ENCODE results near the gene LEFTY1.

Gene LEFTY1

DNA sequence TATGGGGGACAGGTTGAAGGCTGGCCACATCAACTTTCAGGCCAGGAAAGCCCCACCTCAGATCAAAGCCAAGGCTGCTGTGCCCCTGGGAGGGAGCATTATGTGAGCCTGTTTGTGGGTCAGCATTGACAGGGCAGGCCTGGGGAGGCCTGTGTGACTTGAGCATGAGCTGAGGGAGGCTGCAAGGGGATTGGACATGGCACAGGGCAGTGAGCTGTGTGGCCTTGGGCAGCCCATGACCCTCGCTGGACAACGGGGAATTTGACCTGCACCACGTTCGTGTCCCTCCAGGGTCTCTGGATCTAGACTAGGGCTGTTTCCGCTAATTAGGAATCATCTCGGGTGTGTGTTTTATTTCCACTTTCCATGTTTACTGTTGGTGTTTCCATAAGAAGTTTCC is 17.5 kb upstream of the LEFTY1 start:
- DNase-seq (ENCODE audit: low read depth): no peak
- TF ChIP-seq, protein P1, sequence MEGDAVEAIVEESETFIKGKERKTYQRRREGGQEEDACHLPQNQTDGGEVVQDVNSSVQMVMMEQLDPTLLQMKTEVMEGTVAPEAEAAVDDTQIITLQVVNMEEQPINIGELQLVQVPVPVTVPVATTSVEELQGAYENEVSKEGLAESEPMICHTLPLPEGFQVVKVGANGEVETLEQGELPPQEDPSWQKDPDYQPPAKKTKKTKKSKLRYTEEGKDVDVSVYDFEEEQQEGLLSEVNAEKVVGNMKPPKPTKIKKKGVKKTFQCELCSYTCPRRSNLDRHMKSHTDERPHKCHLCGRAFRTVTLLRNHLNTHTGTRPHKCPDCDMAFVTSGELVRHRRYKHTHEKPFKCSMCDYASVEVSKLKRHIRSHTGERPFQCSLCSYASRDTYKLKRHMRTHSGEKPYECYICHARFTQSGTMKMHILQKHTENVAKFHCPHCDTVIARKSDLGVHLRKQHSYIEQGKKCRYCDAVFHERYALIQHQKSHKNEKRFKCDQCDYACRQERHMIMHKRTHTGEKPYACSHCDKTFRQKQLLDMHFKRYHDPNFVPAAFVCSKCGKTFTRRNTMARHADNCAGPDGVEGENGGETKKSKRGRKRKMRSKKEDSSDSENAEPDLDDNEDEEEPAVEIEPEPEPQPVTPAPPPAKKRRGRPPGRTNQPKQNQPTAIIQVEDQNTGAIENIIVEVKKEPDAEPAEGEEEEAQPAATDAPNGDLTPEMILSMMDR (conservative IDR thresholded peaks at IDR 0.05; ENCODE audit: low read length): no peak
- H3K4me3 ChIP-seq (ENCODE audit: low read length): no peak overlapping the region

DNA sequence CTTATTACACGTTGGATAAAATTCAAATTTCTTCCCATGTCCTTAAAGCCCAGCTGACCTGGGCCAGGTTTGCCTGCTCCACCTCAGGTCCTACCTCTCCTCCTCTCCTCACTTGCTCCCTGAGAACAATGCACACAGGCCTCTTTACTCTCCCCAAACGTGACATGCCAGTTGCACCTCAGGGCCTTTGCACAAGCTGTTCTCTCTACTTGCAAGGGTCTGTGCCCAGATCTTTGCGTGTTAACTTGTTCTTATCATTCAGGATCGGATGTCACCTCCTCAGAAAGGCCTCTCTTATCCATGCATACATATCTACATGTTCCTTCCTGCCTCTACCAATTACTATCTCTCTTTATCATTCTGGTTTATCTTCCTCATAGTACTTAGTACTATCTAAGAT is 14.7 kb upstream of the LEFTY1 start:
- TF ChIP-seq, protein P1 (conservative IDR thresholded peaks at IDR 0.05; ENCODE audit: low read length): no peak

DNA sequence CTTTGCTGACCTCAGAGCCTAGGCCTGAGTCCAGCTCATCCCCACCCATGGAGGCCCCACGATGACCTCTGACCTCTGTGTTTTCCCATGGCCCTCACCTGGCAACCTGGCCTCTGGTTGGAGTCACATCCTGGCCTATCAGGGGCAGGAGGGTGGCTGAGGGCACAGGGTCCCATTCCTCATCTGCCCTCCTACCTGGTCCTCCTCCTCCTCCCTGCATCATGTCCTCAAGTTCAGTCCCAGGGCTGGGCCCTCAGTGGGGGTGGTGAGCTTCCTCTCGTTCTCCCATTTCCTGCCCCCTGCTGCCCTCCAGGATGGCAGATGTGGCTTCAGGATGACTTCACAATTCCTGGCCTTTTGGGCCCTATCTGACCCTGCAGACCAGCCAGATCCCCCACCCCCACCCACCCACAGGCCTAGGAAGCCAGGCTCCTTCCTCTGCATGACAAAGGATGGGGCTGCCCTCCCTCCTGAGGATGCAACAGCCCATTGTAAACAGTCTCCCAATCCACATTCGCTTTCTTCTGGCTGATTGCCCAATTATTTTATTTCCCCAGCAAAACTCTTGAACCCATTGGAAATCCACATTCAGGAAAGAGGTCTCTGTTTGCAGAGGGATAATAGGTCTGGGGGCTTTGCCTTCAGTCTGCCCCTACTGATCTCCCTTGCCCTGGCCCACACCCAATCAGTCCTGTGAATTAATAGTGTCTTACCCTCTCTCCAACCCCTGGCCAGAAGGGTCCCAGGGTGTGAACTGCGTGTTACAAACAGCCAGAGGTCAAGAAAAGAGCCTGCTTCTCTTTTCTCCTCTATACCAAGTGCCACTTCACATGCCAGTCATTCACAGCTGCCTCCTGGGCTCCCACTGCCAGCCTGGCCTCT is 10.3 kb upstream of the LEFTY1 start:
- H3K4me3 ChIP-seq (ENCODE audit: low read length): no peak overlapping the region
- DNase-seq (ENCODE audit: low read depth): no peak
- TF ChIP-seq, protein P1 (conservative IDR thresholded peaks at IDR 0.05; ENCODE audit: low read length): no peak

More for the DNA sequence above, 14.7 kb upstream of the LEFTY1 start:
- H3K4me3 ChIP-seq (ENCODE audit: low read length): no peak overlapping the region
- no peak for DNase-seq (ENCODE audit: low read depth)

DNA sequence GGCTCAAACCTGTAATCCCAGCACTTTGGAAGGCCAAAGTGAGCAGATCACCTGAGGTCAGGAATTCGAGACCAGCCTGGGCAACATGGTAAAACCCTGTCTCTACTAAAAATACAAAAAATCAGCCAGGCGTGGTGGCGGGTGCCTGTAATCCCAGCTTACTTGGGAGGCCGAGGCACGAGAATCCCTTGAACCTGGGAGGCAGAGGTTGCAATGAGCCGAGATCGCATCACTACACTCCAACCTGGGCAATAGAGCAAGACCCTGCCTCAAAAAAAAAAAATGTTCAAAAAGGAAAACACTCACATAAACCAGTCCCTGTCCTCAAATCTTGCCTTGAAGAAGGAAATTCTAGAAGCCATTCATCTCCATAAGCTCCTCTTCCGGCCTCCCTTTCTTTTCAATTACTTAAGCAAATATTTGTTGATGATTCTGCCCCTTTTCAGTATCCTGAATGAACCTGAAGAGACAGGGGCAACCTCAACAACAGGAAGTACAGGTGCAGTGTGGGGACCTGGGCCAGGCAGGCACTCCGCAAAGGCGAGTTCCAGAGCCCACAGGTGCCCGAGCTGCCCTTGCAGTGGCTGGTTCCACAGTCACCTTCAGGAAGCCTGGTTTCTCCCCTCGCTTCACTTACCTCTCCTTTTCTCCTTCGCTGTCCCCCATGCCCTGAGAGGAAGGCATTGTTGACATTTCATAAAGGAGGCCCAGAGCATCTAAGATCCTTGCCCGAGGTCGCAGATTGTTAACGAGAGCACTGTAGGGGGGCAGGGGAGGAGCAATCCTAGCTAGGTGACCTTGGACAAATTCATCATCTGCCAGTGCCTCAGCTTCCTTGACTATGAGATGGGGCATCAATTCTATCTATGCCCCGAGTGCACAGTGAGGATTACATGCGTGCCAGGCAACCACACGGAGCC is 8.9 kb upstream of the LEFTY1 start:
- no peak for DNase-seq (ENCODE audit: low read depth)
- H3K4me3 ChIP-seq (ENCODE audit: low read length): no peak overlapping the region
- TF ChIP-seq, protein P1 (conservative IDR thresholded peaks at IDR 0.05; ENCODE audit: low read length): no peak

DNA sequence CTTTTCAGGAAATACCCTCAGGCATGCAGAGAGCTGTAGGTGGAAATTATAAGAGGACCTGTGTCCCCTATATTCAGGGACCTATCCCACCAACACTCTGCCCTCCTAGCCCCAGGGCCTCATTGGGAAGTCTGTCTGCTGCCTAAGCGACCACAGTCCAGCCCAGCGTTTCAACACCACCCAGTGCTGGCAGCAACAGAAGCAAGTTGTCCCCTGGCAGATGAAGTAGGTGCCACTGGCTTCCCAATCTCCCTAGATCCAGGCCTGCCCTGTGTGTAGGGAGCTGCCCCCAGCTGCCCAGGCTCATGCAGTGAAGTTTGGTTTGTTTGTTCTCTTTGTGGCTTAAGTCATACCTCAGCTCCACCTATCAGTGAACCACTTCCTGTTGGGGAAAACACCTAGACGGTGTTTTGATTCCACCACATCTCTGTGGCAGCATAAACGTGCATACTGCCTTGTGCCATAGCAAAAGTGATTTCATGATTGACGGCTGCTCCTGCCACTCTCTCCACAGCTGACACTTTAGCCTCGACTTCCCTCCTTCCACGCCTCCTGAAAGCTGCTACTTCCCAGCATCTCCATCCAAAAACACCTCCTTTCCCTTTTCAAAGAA is 8.1 kb upstream of the LEFTY1 start:
- no peak for DNase-seq (ENCODE audit: low read depth)
- no peak overlapping the region for H3K4me3 ChIP-seq (ENCODE audit: low read length)
- TF ChIP-seq, protein P1 (conservative IDR thresholded peaks at IDR 0.05; ENCODE audit: low read length): no peak

DNA sequence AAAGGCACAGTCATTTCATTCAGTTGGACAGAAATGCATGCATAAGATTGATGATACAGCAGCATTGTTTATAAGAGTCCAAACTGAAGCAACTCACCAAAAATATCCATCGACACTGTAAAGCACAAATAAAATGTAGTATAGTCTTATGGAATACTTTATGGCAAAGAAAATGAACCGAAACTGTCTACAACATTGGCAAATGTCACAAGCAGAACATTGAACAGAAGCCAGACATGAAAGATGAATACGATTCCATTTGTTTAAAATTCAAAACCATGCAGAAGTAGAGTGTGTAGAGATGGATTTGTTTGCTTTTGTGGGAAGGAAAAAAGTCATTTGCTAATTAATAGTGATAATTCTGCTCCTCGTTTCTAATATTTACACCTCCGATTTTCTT is 7.5 kb upstream of the LEFTY1 start:
- TF ChIP-seq, protein P1 (conservative IDR thresholded peaks at IDR 0.05; ENCODE audit: low read length): no peak
- H3K4me3 ChIP-seq (ENCODE audit: low read length): no peak overlapping the region
- no peak for DNase-seq (ENCODE audit: low read depth)
